OCI-LY7 (cell line): ENCODE measurements around the gene GPATCH3. TPM values are rescaled to one million over a fixed set of nuclear protein-coding genes. Genes with fewer than 3 reads are reported as not detected.

Experiments
- BruUV-seq: library from RNA; stranded (reverse); fragments of 400-500 nt; replicated peaks from 2 replicates; lab custom pipeline; 2021; lab: Mats Ljungman, UMichigan
- CTCF ChIA-PET: fragments of 300-600 bp; sonication (Branson Sonifier 250); formaldehyde crosslinking; loops from one replicate; lab custom pipeline; 2022; ENCODE audit warnings: antibody characterized with exemption; ENCODE audit not compliant: unreplicated experiment; lab: Charles Lee
- POLR2A ChIA-PET: fragments of 300-600 bp; sonication (Branson Sonifier 250); formaldehyde crosslinking; loops from one replicate; lab custom pipeline; 2022; ENCODE audit warnings: antibody characterized with exemption; lab: Charles Lee
- DNase-seq: peaks from one replicate; pipeline ENCODE4 v3.0.0-alpha.2; 2015; ENCODE audit warnings: low spot score
- H2AFZ ChIP-seq: fragments of 200-600 bp; sonication (generic), shearing (Covaris generic); 2 replicates; pipeline ENCODE4 v1.6.1; 2014; ENCODE audit warnings: mild to moderate bottlenecking, antibody characterized with exemption, low read length, moderate library complexity
- H3K27ac ChIP-seq: fragments of 200-600 bp; sonication (generic); 2 replicates; pipeline ENCODE4 v1.5.1; 2014; ENCODE audit warnings: mixed run types, low read depth, mild to moderate bottlenecking, moderate library complexity, low read length, inconsistent platforms; ENCODE audit not compliant: poor library complexity, severe bottlenecking
- H3K36me3 ChIP-seq: fragments of 200-600 bp; sonication (generic); 2 replicates; pipeline ENCODE4 v1.6.1; 2014; ENCODE audit warnings: mild to moderate bottlenecking, antibody characterized with exemption, low read length, moderate library complexity, mixed read lengths; ENCODE audit not compliant: insufficient read depth
- H3K4me1 ChIP-seq: fragments of 200-600 bp; sonication (generic); 2 replicates; pipeline ENCODE4 v1.5.1; 2014; ENCODE audit warnings: mild to moderate bottlenecking, low read length; ENCODE audit not compliant: insufficient read depth, poor library complexity, severe bottlenecking
- H3K4me2 ChIP-seq: fragments of 200-600 bp; sonication (generic); 2 replicates; pipeline ENCODE4 v1.6.1; 2014; ENCODE audit warnings: mild to moderate bottlenecking, low read length
- H3K4me3 ChIP-seq: fragments of 200-600 bp; sonication (generic); 2 replicates; pipeline ENCODE4 v1.5.1; 2014; ENCODE audit warnings: mild to moderate bottlenecking, low read depth, low read length; ENCODE audit not compliant: poor library complexity, severe bottlenecking
- H3K79me2 ChIP-seq: fragments of 200-600 bp; sonication (generic); 2 replicates; pipeline ENCODE4 v1.6.1; 2016; ENCODE audit warnings: low read depth, mild to moderate bottlenecking, low read length, moderate library complexity, mixed read lengths; ENCODE audit not compliant: insufficient read depth
- H3K9me2 ChIP-seq: fragments of 200-600 bp; sonication (generic); 2 replicates; pipeline ENCODE4 v1.6.1; 2016; ENCODE audit warnings: mild to moderate bottlenecking, low read length, mixed read lengths; ENCODE audit not compliant: insufficient read depth
- H3K9me3 ChIP-seq: fragments of 200-600 bp; sonication (generic); 2 replicates; pipeline ENCODE4 v1.6.1; 2014; ENCODE audit warnings: mild to moderate bottlenecking, mixed run types, low read length, mixed read lengths
- H4K20me1 ChIP-seq: fragments of 200-600 bp; sonication (generic); 2 replicates; pipeline ENCODE4 v1.6.1; 2014; ENCODE audit warnings: mild to moderate bottlenecking, antibody characterized with exemption, low read length, moderate library complexity, mixed read lengths; ENCODE audit not compliant: insufficient read depth
- EZH2phosphoT487 ChIP-seq: fragments of 200-600 bp; sonication (generic); IDR thresholded peaks from 2 replicates; pipeline ENCODE4 v1.6.1; 2018; ENCODE audit warnings: low read depth, borderline replicate concordance, mild to moderate bottlenecking, mixed run types, antibody characterized with exemption, low read length, moderate library complexity, mixed read lengths
- intact Hi-C: fragments of 100-400 bp; cut with micrococcal nuclease; formaldehyde crosslinking; loops from one replicate; pipeline ENCODE4 v1.10.0; 2022; ENCODE audit not compliant: unreplicated experiment
- total RNA-seq, 2 experiments: library from RNA; depleted of rRNA in 1 of 2; stranded (reverse); fragments of >200 nt in 1 of 2; shearing (Covaris generic) in 1 of 2; gene quantifications; 2 replicates each; pipeline ENCODE4 v1.2.3, GENCODE V29; 2014 to 2022
- TF ChIP-seq, protein P1 (sequence below): fragments of 200-600 bp; sonication (generic); conservative IDR thresholded peaks from 2 replicates; pipeline ENCODE4 v1.5.1; 2014; ENCODE audit warnings: mild to moderate bottlenecking, antibody characterized with exemption, low read length, moderate library complexity, mixed read lengths

Gene GPATCH3
- total RNA-seq, 2 experiments from 2014 or later: 9.2 to 15.2 TPM

DNA sequence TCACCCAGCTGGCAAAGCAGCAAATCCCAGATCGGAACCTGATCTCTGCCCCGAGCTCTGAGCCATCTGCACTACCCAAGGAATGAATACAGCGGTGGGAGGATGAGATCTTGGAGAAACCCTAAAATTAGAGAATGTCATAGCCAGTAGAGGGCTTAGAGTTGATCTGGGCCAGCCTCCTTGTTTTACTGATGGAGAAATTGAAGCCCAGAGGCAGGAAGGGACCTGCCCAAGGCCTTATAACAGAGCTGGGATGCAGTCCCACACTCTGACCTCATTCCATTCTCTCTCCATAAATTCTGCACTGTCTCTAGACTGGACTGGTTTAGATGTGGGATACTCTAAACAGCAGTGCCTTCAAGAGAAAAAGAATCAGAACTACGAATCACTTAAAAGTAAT is 42.1 kb downstream of the GPATCH3 start:
- no peak for DNase-seq
- no peaks in the 10 kb centered on the region for H4K20me1 ChIP-seq
- H3K27ac ChIP-seq: no peak overlapping the region
- CTCF ChIA-PET: interaction anchor here (1.0 to 1.1 kb wide), 2 partner anchors 29 to 259 kb away, joined by 3 read pairs; no protein-coding TSS in a partner anchor
- H3K4me2 ChIP-seq: no peak overlapping the region
- H3K9me3 ChIP-seq: no peaks in the 10 kb centered on the region
- no peak overlapping the region for H3K4me3 ChIP-seq
- H3K36me3 ChIP-seq: peaks cover 12% of the 10 kb centered on the region; the same call in 1 of the 2 replicates
- intact Hi-C loops: no loop called here
- POLR2A ChIA-PET: interaction anchor here (0.7 to 2.6 kb wide), 5 partner anchors 10 to 28 kb away, joined by 3 to 8 read pairs (median 4); no protein-coding TSS in a partner anchor
- TF ChIP-seq, protein P1, sequence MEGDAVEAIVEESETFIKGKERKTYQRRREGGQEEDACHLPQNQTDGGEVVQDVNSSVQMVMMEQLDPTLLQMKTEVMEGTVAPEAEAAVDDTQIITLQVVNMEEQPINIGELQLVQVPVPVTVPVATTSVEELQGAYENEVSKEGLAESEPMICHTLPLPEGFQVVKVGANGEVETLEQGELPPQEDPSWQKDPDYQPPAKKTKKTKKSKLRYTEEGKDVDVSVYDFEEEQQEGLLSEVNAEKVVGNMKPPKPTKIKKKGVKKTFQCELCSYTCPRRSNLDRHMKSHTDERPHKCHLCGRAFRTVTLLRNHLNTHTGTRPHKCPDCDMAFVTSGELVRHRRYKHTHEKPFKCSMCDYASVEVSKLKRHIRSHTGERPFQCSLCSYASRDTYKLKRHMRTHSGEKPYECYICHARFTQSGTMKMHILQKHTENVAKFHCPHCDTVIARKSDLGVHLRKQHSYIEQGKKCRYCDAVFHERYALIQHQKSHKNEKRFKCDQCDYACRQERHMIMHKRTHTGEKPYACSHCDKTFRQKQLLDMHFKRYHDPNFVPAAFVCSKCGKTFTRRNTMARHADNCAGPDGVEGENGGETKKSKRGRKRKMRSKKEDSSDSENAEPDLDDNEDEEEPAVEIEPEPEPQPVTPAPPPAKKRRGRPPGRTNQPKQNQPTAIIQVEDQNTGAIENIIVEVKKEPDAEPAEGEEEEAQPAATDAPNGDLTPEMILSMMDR: no peak
- TF ChIP-seq EZH2phosphoT487: no peak
- H3K79me2 ChIP-seq: no peaks in the 10 kb centered on the region
- BruUV-seq: no TSS peak
- no peak overlapping the region for H2AFZ ChIP-seq
- H3K9me2 ChIP-seq: no peaks in the 10 kb centered on the region
- H3K4me1 ChIP-seq: peaks cover 11% of the 10 kb centered on the region

DNA sequence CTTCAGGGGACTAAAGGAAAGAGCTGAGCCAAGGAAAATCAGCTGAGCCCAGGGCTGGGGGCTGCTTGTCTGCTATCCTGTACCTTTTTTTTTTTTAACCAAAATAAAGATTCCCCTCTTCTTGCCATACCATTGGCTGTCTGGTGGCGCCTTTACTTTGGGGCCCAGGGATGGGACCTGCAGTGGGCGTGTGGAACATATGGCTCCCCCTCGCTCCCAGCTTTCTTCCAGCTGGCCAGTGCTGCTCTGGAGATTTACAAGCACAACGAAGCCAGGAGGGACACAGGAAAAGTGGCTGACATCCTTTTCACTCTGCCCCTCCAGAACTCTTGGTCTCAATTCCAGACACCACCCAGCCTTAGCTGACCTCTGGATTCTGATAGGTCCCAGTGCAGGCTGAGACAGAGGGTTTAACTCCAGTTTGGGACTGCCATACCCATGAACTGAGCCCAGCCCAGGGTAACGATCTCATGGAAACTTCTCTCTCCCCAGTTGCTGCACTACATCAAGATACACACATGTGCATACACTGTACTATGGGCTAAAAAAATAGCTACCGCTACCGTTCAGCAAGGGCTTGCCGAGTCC is 42.7 kb downstream of the GPATCH3 start:
- intact Hi-C loops: no loop called here
- no peak overlapping the region for H3K4me3 ChIP-seq
- peaks cover 5% of the 10 kb centered on the region for H3K4me1 ChIP-seq
- no peaks in the 10 kb centered on the region for H3K79me2 ChIP-seq
- no peak overlapping the region for H3K27ac ChIP-seq
- no peak for DNase-seq
- H3K9me3 ChIP-seq: no peaks in the 10 kb centered on the region
- no TSS peak for BruUV-seq
- peaks cover 18% of the 10 kb centered on the region; the same call in 1 of the 2 replicates for H3K36me3 ChIP-seq
- no peaks in the 10 kb centered on the region for H4K20me1 ChIP-seq
- no peak overlapping the region for H2AFZ ChIP-seq
- H3K9me2 ChIP-seq: no peaks in the 10 kb centered on the region
- no peak overlapping the region for H3K4me2 ChIP-seq
- POLR2A ChIA-PET: interaction anchor here (0.6 to 2.6 kb wide), 3 partner anchors 10 to 46 kb away, joined by 3 to 8 read pairs (median 3); no protein-coding TSS in a partner anchor
- no peak for TF ChIP-seq EZH2phosphoT487
- TF ChIP-seq, protein P1: no peak
- CTCF ChIA-PET: no interaction called here
